HG03045 (cell line): ENCODE measurements around the gene CDK16.

ENCODE experiments used
- ATAC-seq: cut with Tn5 transposase; IDR thresholded peaks from one replicate; pipeline ENCODE4 v1.9.1; 2021; ENCODE audit warnings: mild to moderate bottlenecking, moderate library complexity; ENCODE audit not compliant: unreplicated experiment

Gene CDK16

DNA sequence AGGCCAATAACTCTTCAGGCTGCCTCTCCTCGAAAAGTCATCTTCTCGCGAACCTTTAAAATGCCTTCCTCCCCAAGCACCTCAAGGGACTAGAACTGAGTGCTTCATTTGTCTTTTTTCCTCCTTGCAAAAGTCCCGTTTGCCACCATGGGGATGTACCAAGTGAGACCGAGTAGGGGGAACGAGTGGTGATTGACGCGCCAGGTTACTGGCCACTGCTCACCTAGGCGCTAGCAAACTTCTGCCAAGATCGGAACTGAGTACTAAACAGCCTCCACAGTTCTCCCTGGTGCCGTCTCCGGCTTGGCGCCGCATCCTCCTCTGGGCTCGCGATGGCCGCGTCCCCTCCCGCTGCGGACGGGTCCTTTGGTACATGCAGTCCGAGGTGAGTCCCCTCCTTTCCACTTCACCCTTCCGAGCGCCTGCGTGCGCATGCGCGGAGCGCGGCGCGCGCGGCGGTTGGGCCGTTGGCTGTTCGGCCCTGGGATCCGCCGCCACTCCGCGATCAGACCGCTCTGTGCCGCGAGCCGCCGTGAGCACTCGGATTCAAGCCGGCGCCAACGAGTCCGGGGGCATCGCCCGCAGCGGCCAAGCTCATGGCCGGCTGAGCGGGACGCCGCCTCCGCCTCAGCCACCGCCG is at the start of gene CDK16:
CDK16 (plus strand) TSS at position 402 of the 640 bp plus-strand sequence. CDS start 4,877 bp downstream, outside the sequence.
- peak; percentile 48 for ATAC-seq

DNA sequence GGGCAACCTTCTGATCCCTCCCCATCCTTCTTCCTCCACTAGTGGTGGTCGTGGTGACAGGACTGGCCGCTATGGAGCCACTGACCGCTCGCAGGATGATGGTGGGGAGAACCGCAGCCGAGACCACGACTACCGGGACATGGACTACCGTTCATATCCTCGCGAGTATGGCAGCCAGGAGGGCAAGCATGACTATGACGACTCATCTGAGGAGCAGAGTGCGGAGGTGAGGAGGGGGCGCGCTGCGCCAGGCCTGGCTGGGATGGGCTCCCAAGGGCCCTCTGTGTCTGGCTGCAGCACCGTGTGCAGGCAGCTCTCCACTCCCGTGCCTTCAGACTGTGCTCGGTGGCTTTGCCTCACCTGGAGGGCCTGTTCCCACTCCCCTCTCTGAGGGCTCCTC is 49.2 kb upstream of the CDK16 start:
- ATAC-seq, result no peak

DNA sequence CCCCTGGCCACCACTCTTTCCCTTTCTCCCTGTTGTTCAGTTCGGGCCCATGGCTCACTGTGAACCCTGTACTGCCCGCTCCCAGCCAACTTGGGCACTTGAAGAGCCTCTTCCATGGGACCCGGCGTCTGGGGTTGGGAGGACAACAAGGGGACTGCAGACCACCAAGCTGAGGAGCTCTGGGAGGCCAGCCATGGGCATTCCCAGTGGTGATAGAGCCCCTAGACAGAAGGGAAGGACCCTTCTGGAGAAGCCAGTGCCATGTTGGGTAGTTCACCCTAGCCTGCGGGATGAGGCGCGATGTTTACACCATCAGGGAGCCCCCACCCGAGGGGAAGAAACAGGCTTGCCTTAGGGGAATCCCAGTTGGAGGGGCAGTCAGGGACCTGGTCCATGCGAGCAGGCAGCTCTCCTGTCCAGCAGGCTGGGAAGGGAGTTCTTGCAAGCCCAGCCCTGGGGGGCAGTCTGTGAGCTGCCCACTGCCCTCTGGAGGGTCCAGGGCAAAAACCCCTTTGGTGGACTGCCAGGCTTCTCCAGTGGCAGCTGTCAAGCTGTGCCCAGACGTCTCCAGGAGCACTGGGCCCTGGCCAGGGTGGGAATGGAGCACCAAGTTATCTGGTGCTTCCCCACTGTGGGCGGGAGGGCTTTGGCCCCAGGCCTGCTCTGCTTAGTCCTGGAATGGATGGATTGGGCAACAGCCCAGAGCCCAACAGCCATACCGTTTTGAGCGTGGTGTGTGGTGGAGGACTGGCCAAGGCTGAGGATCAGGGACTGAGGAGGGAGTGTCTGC is 48.6 kb upstream of the CDK16 start:
- ATAC-seq, result no peak

DNA sequence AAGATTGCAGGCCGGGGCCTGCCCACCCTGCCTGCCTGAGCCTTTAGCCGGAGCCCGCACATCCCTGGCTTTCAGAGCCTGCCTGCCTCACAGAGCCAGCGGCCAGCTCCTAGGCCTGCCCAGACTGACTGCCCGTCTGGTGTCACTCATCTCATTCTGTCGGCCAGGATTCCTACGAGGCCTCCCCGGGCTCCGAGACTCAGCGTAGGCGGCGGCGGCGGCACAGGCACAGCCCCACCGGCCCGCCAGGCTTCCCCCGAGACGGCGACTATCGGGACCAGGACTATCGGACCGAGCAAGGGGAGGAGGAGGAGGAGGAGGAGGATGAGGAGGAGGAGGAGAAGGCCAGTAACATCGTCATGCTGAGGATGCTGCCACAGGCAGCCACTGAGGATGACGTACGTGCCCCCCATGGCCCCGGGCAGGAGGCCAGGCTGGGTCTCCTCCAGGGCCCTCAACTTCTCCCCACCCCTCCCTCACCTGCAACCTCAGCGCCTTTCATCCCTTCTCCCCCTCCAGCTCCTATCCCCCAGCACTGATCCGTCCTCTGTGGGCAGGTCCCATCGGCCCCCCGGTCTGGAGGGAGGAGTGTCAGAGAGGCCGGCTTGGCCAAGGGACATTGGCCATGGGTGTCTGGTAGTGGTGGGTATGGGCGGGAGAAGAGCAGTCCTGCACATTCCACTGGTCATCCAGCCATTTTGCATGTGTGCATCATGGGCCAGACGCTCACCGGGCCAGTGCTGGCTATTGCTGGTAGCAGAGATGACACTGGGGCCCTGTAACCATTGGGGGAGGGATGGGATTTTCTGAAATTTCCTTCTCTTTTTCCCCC is 47.4 kb upstream of the CDK16 start:
- ATAC-seq, result no peak

DNA sequence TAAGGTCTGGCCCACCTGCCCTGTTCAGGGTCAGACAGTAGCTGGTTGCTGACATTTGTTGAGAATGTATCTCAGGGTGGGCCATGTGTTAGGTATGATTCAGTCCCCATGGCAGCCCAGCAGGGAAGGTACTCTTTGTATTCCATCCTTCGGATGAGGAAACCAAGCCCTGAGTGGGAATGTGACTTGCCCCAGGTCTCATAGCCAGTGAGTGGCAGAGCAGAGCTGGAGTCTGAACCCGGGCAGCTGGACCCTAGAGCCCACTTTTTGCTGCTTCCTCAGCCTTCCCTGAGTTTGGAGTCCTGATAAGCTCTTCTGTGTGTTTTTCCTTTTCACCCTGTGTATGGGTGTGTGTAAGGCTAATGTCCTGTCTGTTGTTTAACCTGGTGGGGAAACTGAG is 46.5 kb upstream of the CDK16 start:
- ATAC-seq, result no peak

DNA sequence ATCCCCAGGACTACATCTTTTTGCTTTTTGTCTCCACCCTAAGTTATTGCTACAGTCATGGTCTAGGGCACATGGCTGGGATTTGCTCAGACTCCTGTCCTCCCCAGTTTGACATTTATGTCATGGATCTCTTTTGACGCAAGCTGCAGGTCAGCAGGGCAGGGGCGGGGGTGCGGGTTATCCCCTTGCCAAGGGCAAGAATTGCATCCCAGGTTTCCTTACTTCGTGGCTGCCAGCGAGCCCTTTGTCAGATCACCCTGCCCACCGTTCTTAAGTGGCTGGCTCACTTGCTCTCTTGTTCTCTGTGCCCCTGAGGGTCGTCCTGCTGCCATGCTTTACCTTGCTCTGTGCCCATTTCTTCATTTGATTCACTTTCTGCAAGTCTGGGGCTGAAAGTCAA is 45.9 kb upstream of the CDK16 start:
- no peak for ATAC-seq

DNA sequence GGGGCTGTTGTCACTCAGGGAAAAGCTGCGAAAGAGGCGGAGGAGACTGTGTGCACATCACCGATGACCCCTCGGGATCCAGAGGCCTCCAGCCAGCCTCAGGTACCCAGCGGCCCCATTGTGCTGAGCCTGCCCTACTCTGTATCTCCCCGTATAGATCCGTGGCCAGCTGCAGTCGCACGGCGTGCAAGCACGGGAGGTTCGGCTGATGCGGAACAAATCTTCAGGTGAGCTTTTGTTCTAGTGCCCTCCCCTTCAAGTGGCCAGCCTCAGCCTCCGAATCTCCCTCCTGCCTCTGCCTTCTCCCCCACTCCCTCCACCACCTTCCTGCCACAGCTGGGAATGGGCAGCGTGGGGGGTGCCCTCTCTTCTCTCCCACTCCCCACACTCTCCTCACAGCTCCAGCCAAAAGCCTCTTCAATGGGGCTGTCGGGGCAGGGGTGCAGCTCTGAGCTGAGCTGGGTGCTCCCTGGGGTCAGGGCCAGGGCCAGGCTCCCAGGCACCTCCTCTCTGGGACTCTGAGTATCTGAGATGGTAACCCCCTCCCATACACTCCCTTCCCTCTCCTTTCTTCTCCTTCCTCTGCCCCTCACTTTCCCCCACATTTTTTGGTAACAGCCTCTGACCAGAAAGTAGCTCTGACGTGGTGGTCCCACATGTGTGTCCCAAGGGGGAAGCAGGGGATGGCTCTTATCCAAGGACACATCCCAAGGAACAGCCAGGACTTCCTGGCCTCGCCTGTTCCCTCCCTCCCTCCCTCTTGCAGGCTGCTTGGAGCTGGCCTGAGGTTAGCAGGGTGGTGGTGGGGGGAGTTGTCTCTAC is 45.3 kb upstream of the CDK16 start:
- ATAC-seq, result no peak

DNA sequence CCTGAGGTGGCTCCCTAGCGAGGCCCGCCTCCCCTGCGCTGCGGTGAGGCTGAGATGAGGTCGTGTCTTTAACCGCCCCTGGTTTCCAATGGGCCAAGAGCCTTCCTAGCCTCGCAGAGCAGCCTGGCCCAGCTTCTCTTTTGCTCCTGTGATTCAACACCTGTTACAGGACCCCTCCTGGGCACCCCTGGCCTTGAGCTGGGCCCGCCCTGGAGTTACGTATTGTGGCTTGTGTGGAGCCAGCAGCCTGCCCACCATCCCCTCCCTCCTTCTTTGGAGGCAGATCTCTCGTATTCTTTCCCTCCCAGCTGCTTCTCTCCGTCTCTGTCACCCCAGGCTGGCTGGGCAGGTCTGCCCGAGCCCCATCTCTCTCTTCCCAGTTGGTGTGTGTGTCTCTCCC is 44.1 kb upstream of the CDK16 start:
- ATAC-seq, result no peak

DNA sequence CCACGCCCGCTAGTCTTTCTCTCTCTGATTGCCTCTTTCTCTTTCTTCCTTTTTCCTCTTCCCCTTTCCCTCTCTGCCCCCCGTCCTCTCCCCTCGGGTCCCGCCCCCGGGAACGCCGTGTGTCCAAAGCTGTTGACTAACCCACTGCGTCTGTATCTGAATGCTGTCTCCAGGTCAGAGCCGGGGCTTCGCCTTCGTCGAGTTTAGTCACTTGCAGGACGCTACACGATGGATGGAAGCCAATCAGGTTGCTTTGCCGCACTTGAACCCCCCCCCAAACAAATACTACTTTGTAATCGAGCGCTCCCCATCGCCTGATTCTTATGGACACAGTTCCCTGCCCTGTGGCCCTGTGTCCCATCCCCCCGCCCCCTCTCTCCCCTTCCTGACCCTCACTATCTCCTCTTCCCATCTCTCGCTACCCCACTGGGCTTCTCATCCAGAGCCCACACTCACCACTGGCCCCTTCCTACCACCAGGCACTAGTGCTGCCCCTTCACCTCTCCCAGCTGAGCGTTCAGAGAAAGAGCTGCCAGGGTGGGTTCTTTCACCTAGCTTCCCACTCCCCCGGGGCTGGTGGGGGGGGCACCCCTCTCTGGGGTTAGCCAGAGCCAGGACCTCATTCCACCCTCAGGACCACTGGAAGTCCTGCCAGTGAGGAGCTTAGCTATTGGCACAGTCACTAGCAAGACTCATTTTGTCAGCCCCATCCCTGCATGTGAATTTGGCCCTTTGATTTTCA is 43.5 kb upstream of the CDK16 start:
- no peak for ATAC-seq

DNA sequence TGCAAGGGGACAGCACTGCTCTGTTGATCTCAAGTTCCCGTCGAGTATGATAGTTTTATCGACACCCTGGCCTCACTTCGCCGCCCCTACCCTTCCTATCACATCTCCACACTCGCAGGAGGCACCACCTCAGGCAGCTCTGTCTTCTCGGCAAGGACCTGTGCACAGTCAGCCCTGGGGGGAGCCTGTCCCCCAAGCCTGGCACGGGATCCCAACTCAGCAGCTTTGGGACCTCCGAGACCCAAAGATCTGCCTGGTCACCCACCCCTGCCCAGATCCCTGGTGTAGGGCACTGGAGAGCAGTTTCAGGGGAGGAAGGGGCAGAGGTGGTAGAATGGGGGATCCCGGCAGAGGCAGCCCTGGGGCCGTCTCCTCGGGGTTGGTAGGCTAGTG is 42.9 kb upstream of the CDK16 start:
- ATAC-seq, result no peak

DNA sequence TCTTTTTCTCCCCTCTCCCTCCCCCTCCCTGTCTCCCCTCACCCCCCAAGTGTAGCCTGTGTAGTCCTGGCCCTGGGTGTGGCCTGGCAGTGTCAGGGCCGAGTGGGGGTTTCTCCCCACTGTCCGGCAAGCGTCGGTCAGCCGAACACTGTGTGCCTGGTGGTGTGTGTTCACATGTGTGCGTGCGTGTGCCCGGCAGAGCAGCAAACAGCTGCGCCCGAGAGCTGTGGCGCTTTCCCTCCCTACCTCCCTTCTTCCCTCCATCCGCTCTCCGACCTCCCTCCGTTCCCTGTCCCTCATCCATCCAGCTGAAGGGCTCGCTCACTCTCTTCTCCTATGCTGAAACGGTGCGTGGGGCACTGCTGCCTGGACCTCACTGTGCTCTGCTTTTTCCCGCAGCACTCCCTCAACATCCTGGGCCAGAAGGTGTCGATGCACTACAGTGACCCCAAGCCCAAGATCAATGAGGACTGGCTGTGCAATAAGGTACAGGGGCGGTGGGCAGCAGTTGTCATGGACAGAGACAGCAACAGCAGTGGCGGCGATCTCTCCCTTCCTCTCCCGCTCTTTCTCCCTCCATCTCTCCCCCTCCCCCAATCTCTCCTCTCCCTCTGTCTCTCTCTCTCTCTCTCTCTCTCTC is 42.3 kb upstream of the CDK16 start:
- ATAC-seq, result no peak

DNA sequence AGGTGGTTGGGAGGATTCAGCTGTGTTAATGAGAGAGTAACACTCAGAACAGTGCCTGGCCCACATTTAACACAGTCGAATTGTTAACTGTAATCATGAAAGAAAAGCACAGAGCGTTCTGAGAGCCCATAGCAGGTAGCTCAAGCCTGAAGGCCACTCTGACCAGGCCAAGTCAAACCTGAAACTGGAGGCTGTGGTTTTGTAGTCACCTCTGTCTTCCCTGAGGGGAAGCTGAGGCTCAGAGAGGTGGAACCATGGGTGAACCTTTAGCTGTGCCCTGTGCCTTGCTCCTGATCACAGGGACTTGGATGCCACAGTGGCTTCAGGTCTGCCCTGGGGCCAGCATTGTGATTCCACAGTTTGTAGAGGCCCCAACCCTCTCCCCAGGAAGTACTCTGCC is 41.4 kb upstream of the CDK16 start:
- ATAC-seq, result no peak

DNA sequence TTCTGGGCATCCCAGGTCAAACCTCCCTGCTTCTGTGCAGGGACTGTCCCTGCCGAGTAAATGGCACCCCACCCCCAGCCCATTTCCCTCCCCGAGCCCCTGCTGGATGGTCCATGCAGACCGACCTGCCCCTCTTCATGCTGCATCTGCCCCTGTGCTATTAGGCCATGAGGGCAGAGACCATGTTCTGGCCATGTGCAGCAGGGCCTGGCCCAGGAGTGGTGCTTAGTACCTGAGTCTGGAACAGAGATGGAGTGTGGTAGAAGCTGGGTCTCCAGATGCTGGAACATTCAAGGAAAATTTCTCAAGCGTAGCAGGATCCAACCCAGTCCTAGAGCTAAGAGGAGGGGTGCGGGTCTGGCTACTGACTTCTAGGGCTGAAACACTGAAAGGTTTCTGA is 40.1 kb upstream of the CDK16 start:
- ATAC-seq, result no peak

DNA sequence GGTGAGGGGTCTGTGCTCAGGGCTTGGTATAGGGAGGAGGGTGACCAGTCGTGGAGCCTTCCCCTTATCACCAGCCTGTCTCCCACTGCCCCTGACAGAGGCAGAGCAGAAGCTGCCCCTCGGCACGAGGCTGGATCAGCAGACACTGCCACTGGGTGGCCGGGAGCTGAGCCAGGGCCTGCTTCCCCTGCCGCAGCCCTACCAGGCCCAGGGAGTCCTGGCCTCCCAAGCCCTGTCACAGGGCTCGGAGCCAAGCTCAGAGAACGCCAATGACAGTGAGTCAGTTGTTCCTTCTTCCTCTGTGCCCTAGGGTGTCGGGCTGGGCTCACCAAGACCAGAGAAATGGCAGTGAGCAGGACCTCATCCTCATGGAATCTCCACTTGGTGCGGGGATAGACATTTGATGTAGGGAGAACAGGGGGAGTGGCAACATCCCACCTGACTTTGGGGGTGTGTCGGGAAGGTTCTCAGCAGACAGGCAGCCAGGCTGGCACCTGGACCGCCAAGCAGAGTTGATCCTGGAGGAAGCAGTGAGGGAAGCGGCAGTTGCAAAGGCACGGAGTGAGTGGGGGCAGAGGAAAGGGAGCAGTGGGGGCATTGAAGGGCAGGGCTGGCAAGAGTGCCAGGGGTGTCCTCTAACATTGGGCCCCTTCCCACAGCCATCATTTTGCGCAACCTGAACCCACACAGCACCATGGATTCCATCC is 39.1 kb upstream of the CDK16 start:
- no peak for ATAC-seq

DNA sequence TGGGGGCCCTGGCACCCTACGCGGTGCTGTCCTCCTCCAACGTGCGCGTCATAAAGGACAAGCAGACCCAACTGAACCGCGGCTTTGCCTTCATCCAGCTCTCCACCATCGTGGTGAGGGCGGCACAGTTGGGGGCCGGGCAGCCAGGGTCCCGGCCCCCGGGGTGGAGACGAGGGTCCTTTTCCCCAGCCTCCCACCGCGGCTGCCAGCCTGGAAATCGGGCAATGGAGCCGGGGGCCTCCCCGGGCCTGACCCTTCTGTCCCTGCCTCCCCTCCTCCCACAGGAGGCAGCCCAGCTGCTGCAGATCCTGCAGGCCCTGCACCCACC is 38.6 kb upstream of the CDK16 start:
- no peak for ATAC-seq

DNA sequence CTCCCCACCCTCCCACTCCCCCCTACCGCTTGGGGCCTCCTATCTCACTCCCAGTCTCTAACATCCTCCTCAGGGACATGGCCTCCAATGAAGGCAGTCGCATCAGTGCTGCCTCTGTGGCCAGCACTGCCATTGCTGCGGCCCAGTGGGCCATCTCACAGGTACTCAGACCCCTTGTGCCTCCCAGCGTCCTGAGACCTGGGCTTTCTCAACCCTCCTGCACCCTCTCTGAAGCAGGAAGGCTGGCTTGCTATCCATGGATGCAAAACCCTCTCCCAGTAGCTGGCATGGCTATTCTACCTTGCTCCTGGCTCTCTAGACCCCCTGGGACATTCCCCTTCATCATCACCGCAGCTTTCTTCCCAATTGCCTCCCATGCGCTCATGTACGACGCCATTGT is 38.1 kb upstream of the CDK16 start:
- ATAC-seq, result no peak

DNA sequence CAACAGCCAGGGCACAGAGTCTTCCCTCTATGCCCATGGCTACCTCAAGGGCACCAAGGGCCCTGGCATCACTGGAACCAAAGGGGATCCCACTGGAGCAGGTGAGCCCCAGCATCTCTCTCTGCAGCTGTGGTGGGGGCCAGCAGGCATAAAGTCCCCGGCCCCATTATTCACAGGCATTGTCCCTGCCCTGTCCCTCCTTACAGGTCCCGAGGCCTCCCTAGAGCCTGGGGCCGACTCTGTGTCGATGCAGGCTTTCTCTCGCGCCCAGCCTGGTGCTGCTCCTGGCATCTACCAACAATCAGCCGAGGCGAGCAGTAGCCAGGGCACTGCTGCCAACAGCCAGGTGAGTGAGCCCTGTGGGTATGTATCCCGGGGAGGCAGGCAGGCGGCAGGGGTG is 37.2 kb upstream of the CDK16 start:
- no peak for ATAC-seq

DNA sequence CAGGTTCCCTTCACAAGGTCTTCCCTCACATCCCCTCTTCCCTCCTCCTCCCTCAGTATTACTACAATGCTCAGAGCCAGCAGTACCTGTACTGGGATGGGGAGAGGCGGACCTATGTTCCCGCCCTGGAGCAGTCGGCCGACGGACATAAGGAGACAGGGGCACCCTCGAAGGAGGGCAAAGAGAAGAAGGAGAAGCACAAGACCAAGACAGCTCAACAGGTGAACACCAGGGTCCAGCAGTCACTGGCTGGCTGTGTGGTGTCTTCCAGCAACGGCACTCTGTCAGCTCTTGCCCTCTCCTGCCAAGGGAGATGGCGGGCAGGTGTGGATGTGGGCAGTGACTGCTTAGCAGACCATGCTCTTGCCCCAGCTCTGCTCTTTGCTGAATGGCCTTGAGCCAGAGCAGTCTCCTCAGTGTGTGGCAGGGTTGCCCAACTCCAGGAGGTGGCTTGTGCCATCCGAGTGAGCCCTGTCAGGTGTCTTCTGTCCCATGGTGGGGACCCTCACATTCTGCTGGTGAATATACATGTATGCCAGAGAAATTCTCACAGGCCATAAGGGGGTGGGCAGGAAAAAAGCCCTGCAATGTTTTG is 36.3 kb upstream of the CDK16 start:
- no peak for ATAC-seq

DNA sequence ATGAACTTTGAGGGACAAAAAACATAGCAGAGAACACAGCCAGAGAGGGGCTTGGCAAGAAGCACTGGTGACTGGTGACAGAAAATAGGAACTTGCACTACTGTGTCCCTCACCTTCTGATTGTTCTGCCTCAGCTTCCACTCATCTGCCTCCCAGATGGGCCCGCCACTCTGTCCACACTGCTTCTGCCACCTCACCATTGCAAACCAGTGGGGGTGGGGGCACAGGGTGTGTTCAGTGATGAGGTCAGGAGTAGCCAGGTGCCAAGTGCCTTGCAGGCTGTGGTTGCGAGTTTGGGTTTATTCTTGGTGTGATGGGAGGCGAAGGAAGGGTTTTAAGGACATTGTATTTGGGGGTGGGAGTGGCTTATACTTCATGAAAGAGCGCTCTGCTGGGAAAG is 34.0 kb upstream of the CDK16 start:
- no peak for ATAC-seq
